HepG2 (cell line): ENCODE data around the gene ANXA6. TPM values are rescaled to one million over a fixed set of nuclear protein-coding genes. Genes with fewer than 3 reads are reported as not detected.

Experiments
- ARID5B ChIP-seq: IDR thresholded peaks from 2 replicates; pipeline ENCODE4 v1.4.0; 2020; ENCODE audit warnings: mild to moderate bottlenecking, missing genetic modification reagents
- ATF2 ChIP-seq: sonication (generic); formaldehyde crosslinking; IDR thresholded peaks from 2 replicates; pipeline ENCODE4 v1.4.0; 2020; ENCODE audit warnings: missing genetic modification reagents
- CEBPG ChIP-seq: IDR thresholded peaks from 2 replicates; pipeline ENCODE4 v1.6.1; 2016
- ETV5 ChIP-seq: IDR thresholded peaks from 2 replicates; pipeline ENCODE4 v1.6.1; 2018; ENCODE audit warnings: missing biosample characterization, missing genetic modification reagents, inconsistent platforms, borderline replicate concordance
- KIAA2018 ChIP-seq: sonication (generic); formaldehyde crosslinking; IDR thresholded peaks from 2 replicates; pipeline ENCODE4 v1.5.0; 2020; ENCODE audit warnings: mild to moderate bottlenecking, missing genetic modification reagents, borderline replicate concordance
- SATB2 ChIP-seq: sonication (generic); formaldehyde crosslinking; IDR thresholded peaks from 2 replicates; pipeline ENCODE4 v1.5.0; 2020; ENCODE audit warnings: missing genetic modification reagents
- ZNF460 ChIP-seq: sonication (generic); formaldehyde crosslinking; IDR thresholded peaks from 2 replicates; pipeline ENCODE4 v1.5.1; 2020; ENCODE audit warnings: missing genetic modification reagents, mild to moderate bottlenecking, borderline replicate concordance
- polyA plus RNA-seq, 8 experiments: library from polyadenylated mRNA; depleted of rRNA in 3 of 8; stranded (reverse) in 7 of 8; unstranded in 1 of 8; fragments of >200 nt; fragmentation: Illumina TruSeq in 4 of 8; extraction: Trizol in 4 of 8; gene quantifications; 2 replicates each; pipeline versions ENCODE4 v1.2.1 to v1.2.3, GENCODE V29; 2011 to 2016; ENCODE audit warnings: low read depth in 4 of 8, missing spikeins in 1 of 8, mixed read lengths in 1 of 8; ENCODE audit not compliant: insufficient read depth in 1 of 8
- total RNA-seq, 5 experiments: library from RNA; depleted of rRNA; stranded (reverse); fragments of >200 nt; fragmentation: Illumina TruSeq; extraction: Trizol; gene quantifications; 2 replicates each; pipeline ENCODE4 v1.2.3, GENCODE V29; 2016; ENCODE audit warnings: low read depth in 1 of 5

ANXA6 gene
- total and polyA plus RNA-seq, 2 of the 13 experiments (the other 11 are each of a cell fraction or from before 2014, with no cell fraction given): 103 to 125 TPM

- TF ChIP-seq KIAA2018 (CRISPR knock-in tag) (no peak), ETV5 (peak; percentile 16; the same call in 1 of the 2 replicates), CEBPG (peak; percentile 82), ZNF460 (CRISPR knock-in tag) (no peak), SATB2 (CRISPR knock-in tag) (no peak), ARID5B (CRISPR knock-in tag) (peak; percentile 55; the same call in 1 of the 2 replicates), ATF2 (CRISPR knock-in tag) (peak; percentile 13; the same call in 1 of the 2 replicates)
Measured at GRCh38 chr5:151093476-151093889, 64.1 kb downstream of the ANXA6 start (continued).
